K562 (cell line): Measurements from ENCODE around the gene MALAT1. TPM values are rescaled to one million over a fixed set of nuclear protein-coding genes. Genes with fewer than 3 reads are reported as not detected.

Source experiments
- DIDO1 ChIP-seq: fragments of 450-650 bp; IDR thresholded peaks from 2 replicates; pipeline ENCODE4 v1.6.1; 2016; ENCODE audit warnings: low read depth, missing biosample characterization, missing genetic modification characterization
- HLTF ChIP-seq: fragments of 450-650 bp; IDR thresholded peaks from 2 replicates; pipeline ENCODE4 v1.6.1; 2016
- HNRNPUL1 ChIP-seq: fragments of 200-400 bp; formaldehyde crosslinking; IDR thresholded peaks from 2 replicates; pipeline ENCODE4 v1.6.1; 2017; ENCODE audit warnings: low read length
- HOMEZ ChIP-seq: fragments of 250-450 bp; sonication (Bioruptor Pico); IDR thresholded peaks from 2 replicates; pipeline ENCODE4 v1.4.0; 2020; ENCODE audit warnings: mild to moderate bottlenecking, moderate library complexity
- MAFG ChIP-seq: fragments of 450-650 bp; conservative IDR thresholded peaks from 2 replicates; pipeline ENCODE4 v1.6.1; 2016; ENCODE audit warnings: missing genetic modification characterization, missing compliant biosample characterization
- MIER1 ChIP-seq: fragments of 450-650 bp; IDR thresholded peaks from 2 replicates; pipeline ENCODE4 v1.6.1; 2016; ENCODE audit warnings: antibody characterized with exemption, mild to moderate bottlenecking, low read depth
- NR2C1 ChIP-seq, 2 experiments: fragments of 450-650 bp; IDR thresholded peaks; 2 replicates each; pipeline ENCODE4 v1.6.1; 2017; ENCODE audit warnings: mild to moderate bottlenecking in 2 of 2, antibody characterized with exemption in 1 of 2, inconsistent platforms in 1 of 2, missing compliant biosample characterization in 1 of 2, missing genetic modification characterization in 1 of 2
- PML ChIP-seq: IDR thresholded peaks from 2 replicates; pipeline ENCODE4 v1.6.1; 2012; ENCODE audit warnings: low read length, inconsistent platforms
- PTRF ChIP-seq: fragments of 450-650 bp; IDR thresholded peaks from 2 replicates; pipeline ENCODE4 v1.6.1; 2016; ENCODE audit warnings: mild to moderate bottlenecking, missing genetic modification characterization, missing compliant biosample characterization
- RBM15 ChIP-seq: fragments of 200-400 bp; formaldehyde crosslinking; IDR thresholded peaks from 2 replicates; pipeline ENCODE4 v1.6.1; 2018; ENCODE audit warnings: mild to moderate bottlenecking, low read length, moderate library complexity; ENCODE audit not compliant: insufficient read depth
- SMARCC2 ChIP-seq: fragments of 450-650 bp; IDR thresholded peaks from 2 replicates; pipeline ENCODE4 v1.6.1; 2017; ENCODE audit warnings: antibody characterized with exemption, moderate library complexity, mild to moderate bottlenecking, low read depth
- SNAPC5 ChIP-seq: fragments of 250-450 bp; sonication (Bioruptor Pico); IDR thresholded peaks from 2 replicates; pipeline ENCODE4 v1.8.0; 2021; ENCODE audit warnings: moderate library complexity, mild to moderate bottlenecking, inconsistent platforms
- SRSF1 ChIP-seq: fragments of 200-400 bp; formaldehyde crosslinking; IDR thresholded peaks from 2 replicates; pipeline ENCODE4 v1.6.1; 2017; ENCODE audit warnings: mild to moderate bottlenecking, low read depth, low read length, moderate library complexity
- XRCC4 ChIP-seq: IDR thresholded peaks from one replicate; pipeline ENCODE4 v1.6.1; 2011; ENCODE audit not compliant: insufficient read depth, insufficient read length; ENCODE audit errors: extremely low read depth
- ZC3H4 ChIP-seq: sonication (generic); formaldehyde crosslinking; IDR thresholded peaks from 2 replicates; pipeline ENCODE4 v1.9.0; 2021; ENCODE audit warnings: missing genetic modification reagents, borderline replicate concordance
- ZFPM2 ChIP-seq: fragments of 250-450 bp; sonication (Bioruptor Pico); IDR thresholded peaks from 2 replicates; pipeline ENCODE4 v1.5.1; 2022; ENCODE audit warnings: mild to moderate bottlenecking
- ZNF232 ChIP-seq: sonication (generic); formaldehyde crosslinking; IDR thresholded peaks from 2 replicates; pipeline ENCODE4 v1.8.0; 2022; ENCODE audit warnings: mild to moderate bottlenecking, missing genetic modification reagents
- ZNF311 ChIP-seq: fragments of 250-450 bp; sonication (Bioruptor Pico); IDR thresholded peaks from 2 replicates; pipeline ENCODE4 v1.4.0; 2020; ENCODE audit warnings: mild to moderate bottlenecking, moderate library complexity
- polyA plus RNA-seq, 8 experiments: library from polyadenylated mRNA; depleted of rRNA in 4 of 8; stranded (reverse) in 5 of 8; unstranded in 3 of 8; fragments of >200 nt; fragmentation: Nextera tagmentation in 2 of 8; fragmentation: Illumina TruSeq in 1 of 8; extraction: Ambion mirVana in 2 of 8; extraction: Trizol in 1 of 8; gene quantifications; 2 replicates each; pipeline versions ENCODE4 v1.2.1 to v1.2.3, GENCODE V29; 2011 to 2014; ENCODE audit warnings: inconsistent platforms in 1 of 8, missing spikeins in 1 of 8
- total RNA-seq, 7 experiments: library from RNA; depleted of rRNA in 6 of 7; stranded (reverse); fragments of >200 nt in 6 of 7; fragmentation: Illumina TruSeq in 2 of 7; extraction: Trizol in 2 of 7; gene quantifications; 2 replicates each; pipeline versions ENCODE4 v1.2.1 to v1.2.3, GENCODE V29; 2011 to 2021; ENCODE audit warnings: low replicate concordance in 1 of 7
- TF ChIP-seq, protein P1 (sequence below), 2 experiments: fragments of 450-650 bp; IDR thresholded peaks; 2 replicates each; pipeline ENCODE4 v1.6.1; 2016; ENCODE audit warnings: mild to moderate bottlenecking in 2 of 2, borderline replicate concordance in 1 of 2, low read depth in 1 of 2, moderate library complexity in 1 of 2

MALAT1 gene
- total and polyA plus RNA-seq, 9 of the 15 experiments (the other 6 are each of a cell fraction or from before 2014, with no cell fraction given): 363 to 8,715 (median 2,351) TPM

GRCh38 chr11:65524741-65525545, 26.1 kb downstream of the MALAT1 start, which contains the start of gene SCYL1 (continued):
- TF ChIP-seq, protein P1, sequence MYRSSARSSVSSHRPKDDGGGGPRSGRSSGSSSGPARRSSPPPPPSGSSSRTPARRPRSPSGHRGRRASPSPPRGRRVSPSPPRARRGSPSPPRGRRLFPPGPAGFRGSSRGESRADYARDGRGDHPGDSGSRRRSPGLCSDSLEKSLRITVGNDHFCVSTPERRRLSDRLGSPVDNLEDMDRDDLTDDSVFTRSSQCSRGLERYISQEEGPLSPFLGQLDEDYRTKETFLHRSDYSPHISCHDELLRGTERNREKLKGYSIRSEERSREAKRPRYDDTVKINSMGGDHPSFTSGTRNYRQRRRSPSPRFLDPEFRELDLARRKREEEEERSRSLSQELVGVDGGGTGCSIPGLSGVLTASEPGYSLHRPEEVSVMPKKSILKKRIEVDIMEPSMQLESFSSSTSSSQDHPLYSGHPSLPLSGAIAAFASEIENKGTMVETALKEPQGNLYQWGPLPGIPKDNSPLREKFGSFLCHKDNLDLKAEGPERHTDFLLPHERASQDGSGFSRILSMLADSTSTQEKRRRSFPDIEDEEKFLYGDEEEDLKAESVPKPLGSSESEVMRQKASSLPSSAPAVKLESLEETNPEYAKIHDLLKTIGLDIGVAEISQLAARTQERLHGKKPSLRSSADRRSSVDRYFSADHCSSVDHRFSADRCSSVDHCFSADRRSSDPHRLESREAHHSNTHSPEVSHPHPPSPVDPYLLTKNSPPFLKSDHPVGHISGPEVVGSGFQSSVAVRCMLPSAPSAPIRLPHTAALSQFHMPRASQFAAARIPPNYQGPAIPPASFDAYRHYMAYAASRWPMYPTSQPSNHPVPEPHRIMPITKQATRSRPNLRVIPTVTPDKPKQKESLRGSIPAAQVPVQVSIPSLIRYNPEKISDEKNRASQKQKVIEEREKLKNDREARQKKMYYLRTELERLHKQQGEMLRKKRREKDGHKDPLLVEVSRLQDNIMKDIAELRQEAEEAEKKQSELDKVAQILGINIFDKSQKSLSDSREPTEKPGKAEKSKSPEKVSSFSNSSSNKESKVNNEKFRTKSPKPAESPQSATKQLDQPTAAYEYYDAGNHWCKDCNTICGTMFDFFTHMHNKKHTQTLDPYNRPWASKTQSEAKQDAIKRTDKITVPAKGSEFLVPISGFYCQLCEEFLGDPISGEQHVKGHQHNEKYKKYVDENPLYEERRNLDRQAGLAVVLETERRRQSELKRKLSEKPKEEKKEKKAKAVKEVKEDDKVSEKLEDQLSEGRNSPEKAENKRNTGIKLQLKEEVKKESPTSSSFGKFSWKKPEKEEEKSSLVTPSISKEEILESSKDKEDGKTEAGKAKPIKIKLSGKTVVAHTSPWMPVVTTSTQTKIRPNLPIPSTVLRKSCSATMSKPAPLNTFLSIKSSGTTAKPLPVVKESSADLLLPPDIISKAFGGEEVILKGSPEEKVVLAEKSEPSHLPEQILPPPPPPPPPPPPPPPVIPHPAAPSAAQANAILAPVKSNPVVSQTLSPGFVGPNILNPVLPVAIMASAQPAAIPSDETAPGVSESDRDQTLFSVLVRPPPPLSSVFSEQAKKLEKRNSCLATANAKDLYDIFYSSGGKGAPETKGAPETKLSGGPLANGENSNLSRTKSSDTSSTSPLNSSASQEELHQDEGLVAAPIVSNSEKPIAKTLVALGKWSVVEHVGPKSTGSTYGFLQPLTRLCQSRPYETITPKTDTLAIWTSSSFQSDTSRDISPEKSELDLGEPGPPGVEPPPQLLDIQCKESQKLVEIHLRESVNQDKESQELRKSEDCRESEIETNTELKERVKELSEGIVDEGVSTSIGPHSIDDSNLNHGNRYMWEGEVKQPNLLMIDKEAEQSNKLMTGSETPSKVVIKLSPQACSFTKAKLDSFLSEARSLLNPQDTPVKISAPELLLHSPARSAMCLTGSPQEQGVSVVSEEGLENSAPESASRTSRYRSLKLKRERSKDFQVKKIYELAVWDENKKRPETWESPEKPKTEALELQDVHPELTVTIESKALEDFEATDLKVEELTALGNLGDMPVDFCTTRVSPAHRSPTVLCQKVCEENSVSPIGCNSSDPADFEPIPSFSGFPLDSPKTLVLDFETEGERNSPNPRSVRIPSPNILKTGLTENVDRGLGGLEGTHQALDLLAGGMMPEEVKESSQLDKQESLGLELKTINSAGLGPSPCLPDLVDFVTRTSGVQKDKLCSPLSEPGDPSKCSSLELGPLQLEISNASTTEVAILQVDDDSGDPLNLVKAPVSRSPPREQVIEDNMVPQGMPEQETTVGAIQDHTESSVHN (IDR thresholded peaks at IDR 0.05; ENCODE audit: borderline replicate concordance in 1 of 2, low read depth in 1 of 2): no peak
- TF ChIP-seq SNAPC5 (CRISPR knock-in tag): no peak
- TF ChIP-seq RBM15: no peak
- no peak for TF ChIP-seq ZC3H4
- no peak for TF ChIP-seq HNRNPUL1
- no peak for TF ChIP-seq NR2C1 (IDR thresholded peaks at IDR 0.05)
- TF ChIP-seq NR2C1 (tag; IDR thresholded peaks at IDR 0.05): no peak
- TF ChIP-seq SMARCC2: no peak
- TF ChIP-seq ZNF232 (CRISPR knock-in tag): no peak
- TF ChIP-seq MAFG: no peak
- TF ChIP-seq PML: peak; percentile 45; the same call in 1 of the 2 replicates
- TF ChIP-seq DIDO1 (tag): no peak
- TF ChIP-seq ZNF311 (CRISPR knock-in tag): no peak
- TF ChIP-seq MIER1: no peak
- no peak for TF ChIP-seq ZFPM2
- no peak for TF ChIP-seq HLTF
- TF ChIP-seq SRSF1: no peak
- TF ChIP-seq XRCC4: no peak
- no peak for TF ChIP-seq HOMEZ (CRISPR knock-in tag)
- TF ChIP-seq PTRF (tag): no peak
